GM23338 (cell line): ENCODE data around the gene TASL.

Experiments used
- CREB1 ChIP-seq: fragments of 250-450 bp; sonication (Bioruptor Pico); IDR thresholded peaks from 2 replicates; pipeline ENCODE4 v1.5.0; 2020; ENCODE audit warnings: low read depth, mild to moderate bottlenecking, moderate library complexity
- CTCF ChIP-seq, 2 experiments: fragments of 200-600 bp in 1 of 2; sonication (generic) in 1 of 2; conservative IDR thresholded peaks; 2 replicates each; pipeline versions ENCODE4 v1.5.1 to v1.6.1; 2016 to 2017; ENCODE audit warnings: antibody characterized with exemption in 2 of 2, low read depth in 2 of 2, mild to moderate bottlenecking in 2 of 2, moderate library complexity in 1 of 2
- ETS1 ChIP-seq: IDR thresholded peaks from 2 replicates; pipeline ENCODE4 v1.6.1; 2016; ENCODE audit warnings: antibody characterized with exemption
- EZH2 ChIP-seq: fragments of 200-600 bp; sonication (generic); IDR thresholded peaks from one replicate; pipeline ENCODE4 v1.8.0; 2017; ENCODE audit warnings: antibody characterized with exemption, mild to moderate bottlenecking, low read depth; ENCODE audit not compliant: unreplicated experiment
- EZH2phosphoT487 ChIP-seq: fragments of 200-600 bp; sonication (generic); IDR thresholded peaks from one replicate; pipeline ENCODE4 v1.8.1; 2018; ENCODE audit warnings: antibody characterized with exemption; ENCODE audit not compliant: unreplicated experiment
- JUNB ChIP-seq: IDR thresholded peaks from one replicate; pipeline ENCODE4 v1.6.1; 2016; ENCODE audit warnings: antibody characterized with exemption; ENCODE audit not compliant: unreplicated experiment
- NANOG ChIP-seq: IDR thresholded peaks from 2 replicates; pipeline ENCODE4 v1.6.1; 2016; ENCODE audit warnings: antibody characterized with exemption, borderline replicate concordance
- POLR2AphosphoS5 ChIP-seq: IDR thresholded peaks from 2 replicates; pipeline ENCODE4 v1.6.1; 2016; ENCODE audit warnings: antibody characterized with exemption, low read depth
- REST ChIP-seq: IDR thresholded peaks from one replicate; pipeline ENCODE4 v1.6.1; 2018; ENCODE audit warnings: antibody characterized with exemption; ENCODE audit not compliant: unreplicated experiment
- STAT1 ChIP-seq: IDR thresholded peaks from one replicate; pipeline ENCODE4 v1.6.1; 2016; ENCODE audit warnings: antibody characterized with exemption; ENCODE audit not compliant: unreplicated experiment
- ZNF114 ChIP-seq: fragments of 250-450 bp; sonication (Bioruptor Pico); IDR thresholded peaks from 2 replicates; pipeline ENCODE4 v1.5.0; 2020; ENCODE audit warnings: mild to moderate bottlenecking, moderate library complexity
- ZNF331 ChIP-seq: fragments of 250-450 bp; sonication (Bioruptor Pico); IDR thresholded peaks from 2 replicates; pipeline ENCODE4 v1.5.0; 2020; ENCODE audit warnings: low read depth, mild to moderate bottlenecking, moderate library complexity

- TF ChIP-seq JUNB, result no peak
- TF ChIP-seq CTCF (conservative IDR thresholded peaks at IDR 0.05; ENCODE audit: low read depth in 2 of 2), result no peak
- no peak for TF ChIP-seq CREB1 (CRISPR knock-in tag)
- TF ChIP-seq EZH2, result no peak
- TF ChIP-seq REST, result no peak
- no peak for TF ChIP-seq EZH2phosphoT487
- TF ChIP-seq POLR2AphosphoS5, result no peak
- TF ChIP-seq ZNF331 (CRISPR knock-in tag), result no peak
- no peak for TF ChIP-seq ZNF114 (CRISPR knock-in tag)
- TF ChIP-seq NANOG, result no peak
- no peak for TF ChIP-seq STAT1
- TF ChIP-seq ETS1, result no peak
Measured at GRCh38 chrX:30620980-30621618, 43.5 kb upstream of the TASL start.
